K562 (cell line): Measurements from ENCODE around the gene TP53RK. TPM values are rescaled to one million over a fixed set of nuclear protein-coding genes. Genes with fewer than 3 reads are reported as not detected.

ENCODE experiments used
- ATAC-seq: fragments of 200-7000 bp; cut with Tn5 transposase; 3 replicates; pipeline ENCODE4 v1.9.1; 2020; ENCODE audit warnings: moderate library complexity
- BruUV-seq: library from RNA; stranded (reverse); fragments of 400-500 nt; replicated peaks from 2 replicates; lab custom pipeline; 2021; lab: Mats Ljungman, UMichigan
- CTCF ChIA-PET: fragments of 300-600 bp; formaldehyde crosslinking; extraction: SDS; loops from one replicate; lab custom pipeline; 2021; ENCODE audit warnings: low intra/inter-chr PET ratio; lab: Yijun Ruan, JAX
- POLR2A ChIA-PET: fragments of 300-600, 350-650 bp; sonication (Branson Sonifier 250); formaldehyde crosslinking; extraction: SDS; loops from one replicate; lab custom pipeline; 2021; ENCODE audit warnings: antibody characterized with exemption, inconsistent platforms; lab: Yijun Ruan, JAX
- DNase-seq, 4 experiments: peaks; one replicate each; pipeline versions ENCODE4 v3.0.0 to v3.0.0-alpha.2; 2011 to 2018; ENCODE audit warnings: low spot score in 3 of 4, mixed read lengths in 3 of 4; ENCODE audit errors: extremely low read depth in 1 of 4
- FAIRE-seq: peaks from 2 replicates; lab custom pipeline; 2011; peaks lifted over from hg19 to GRCh38; lab: Jason Lieb, UNC
- H2AFZ ChIP-seq: 2 replicates; pipeline ENCODE4 v1.6.0; 2011; ENCODE audit warnings: low read depth, low read length, control low read depth, inconsistent platforms
- H3K27ac ChIP-seq: fragments of 200-600 bp; 3 replicates; pipeline ENCODE4 v1.8.0; 2011; ENCODE audit warnings: low read depth, mild to moderate bottlenecking, control low read depth, inconsistent platforms, low read length, moderate library complexity, mixed read lengths; ENCODE audit errors: extremely low read depth
- H3K27me3 ChIP-seq, 2 experiments: fragments of 300-600 bp in 1 of 2; 2 replicates in 1 of 2; 3 replicates in 1 of 2; pipeline versions ENCODE4 v1.6.0 to v1.8.0; 2011; ENCODE audit warnings: inconsistent platforms in 2 of 2, low read length in 2 of 2, mild to moderate bottlenecking in 1 of 2, mixed read lengths in 1 of 2, moderate library complexity in 1 of 2; ENCODE audit not compliant: control insufficient read depth in 2 of 2, insufficient read depth in 2 of 2
- H3K36me3 ChIP-seq: fragments of 300-600 bp; 3 replicates; pipeline ENCODE4 v1.8.0; 2011; ENCODE audit warnings: mild to moderate bottlenecking, low read length, inconsistent platforms; ENCODE audit not compliant: control insufficient read depth, insufficient read depth
- H3K4me1 ChIP-seq, 2 experiments: fragments of 200-600 bp in 1 of 2; replicated peaks in 1 of 2; 2 replicates in 1 of 2; 3 replicates in 1 of 2; pipeline versions ENCODE4 v1.5.1 to v1.8.0; 2011; ENCODE audit warnings: inconsistent platforms in 2 of 2, low read length in 2 of 2, mild to moderate bottlenecking in 1 of 2, mixed read lengths in 1 of 2, moderate library complexity in 1 of 2; ENCODE audit not compliant: control insufficient read depth in 2 of 2, insufficient read depth in 2 of 2
- H3K4me2 ChIP-seq: 2 replicates; pipeline ENCODE4 v1.6.1; 2011; ENCODE audit warnings: low read length, control low read depth, inconsistent platforms, mixed read lengths; ENCODE audit not compliant: insufficient read depth
- H3K4me3 ChIP-seq: fragments of 200-600 bp; sonication (generic), shearing (Covaris generic); 2 replicates; pipeline ENCODE4 v1.5.1; 2016; ENCODE audit warnings: control low read depth, inconsistent platforms
- H3K79me2 ChIP-seq: fragments of 200-600 bp; 3 replicates; pipeline ENCODE4 v1.8.0; 2011; ENCODE audit warnings: low read length, inconsistent platforms; ENCODE audit not compliant: control insufficient read depth, insufficient read depth
- H3K9ac ChIP-seq, 2 experiments: 2 replicates each; pipeline versions ENCODE4 v1.6.0 to v1.6.1; 2011; ENCODE audit warnings: low read depth in 2 of 2, low read length in 2 of 2, control low read depth in 1 of 2, inconsistent platforms in 1 of 2, mild to moderate bottlenecking in 1 of 2, mixed read lengths in 1 of 2; ENCODE audit not compliant: insufficient read depth in 1 of 2
- H3K9me1 ChIP-seq: one replicate; pipeline ENCODE4 v1.6.0; 2011; ENCODE audit warnings: inconsistent platforms, mild to moderate bottlenecking, low read length, moderate library complexity; ENCODE audit not compliant: control insufficient read depth, insufficient read depth
- H3K9me3 ChIP-seq: replicated peaks from 2 replicates; pipeline ENCODE4 v1.5.1; 2011; ENCODE audit warnings: low read depth, low read length, inconsistent platforms; ENCODE audit not compliant: control insufficient read depth, insufficient read depth
- H4K20me1 ChIP-seq: replicated peaks from 2 replicates; pipeline ENCODE4 v1.6.1; 2011; ENCODE audit warnings: low read length, inconsistent platforms, mixed read lengths; ENCODE audit not compliant: control insufficient read depth, insufficient read depth
- ATF7 ChIP-seq: fragments of 450-650 bp; IDR thresholded peaks from 2 replicates; pipeline ENCODE4 v1.7.1; 2014; ENCODE audit warnings: mild to moderate bottlenecking, moderate library complexity
- CHCHD3 ChIP-seq: fragments of 250-450 bp; sonication (Bioruptor Pico); IDR thresholded peaks from 2 replicates; pipeline ENCODE4 v2.1.2; 2022; ENCODE audit warnings: mild to moderate bottlenecking
- CREB1 ChIP-seq, 2 experiments: sonication (generic) in 1 of 2; formaldehyde crosslinking in 1 of 2; IDR thresholded peaks; 2 replicates each; pipeline versions ENCODE4 v1.6.1 to v1.8.0; 2012 to 2022; ENCODE audit warnings: inconsistent platforms in 1 of 2, mild to moderate bottlenecking in 1 of 2, missing genetic modification reagents in 1 of 2, moderate library complexity in 1 of 2
- E2F6 ChIP-seq, 2 experiments: IDR thresholded peaks; 2 replicates each; pipeline ENCODE4 v1.6.1; 2011; ENCODE audit warnings: borderline replicate concordance in 1 of 2, control low read depth in 1 of 2, low read depth in 1 of 2, low read length in 1 of 2, mild to moderate bottlenecking in 1 of 2, mixed read lengths in 1 of 2, moderate library complexity in 1 of 2; ENCODE audit not compliant: insufficient read depth in 1 of 2, insufficient read length in 1 of 2, poor library complexity in 1 of 2, severe bottlenecking in 1 of 2; ENCODE audit errors: extremely low read depth in 1 of 2
- L3MBTL2 ChIP-seq: fragments of 450-650 bp; IDR thresholded peaks from 2 replicates; pipeline ENCODE4 v1.6.1; 2016; ENCODE audit warnings: mild to moderate bottlenecking, moderate library complexity
- MITF ChIP-seq: IDR thresholded peaks from 2 replicates; pipeline ENCODE4 v1.6.1; 2014; ENCODE audit warnings: antibody characterized with exemption
- NFATC3 ChIP-seq: fragments of 450-650 bp; IDR thresholded peaks from 2 replicates; pipeline ENCODE4 v1.6.1; 2017; ENCODE audit warnings: mild to moderate bottlenecking
- NFIC ChIP-seq: fragments of 450-650 bp; IDR thresholded peaks from 2 replicates; pipeline ENCODE4 v1.6.1; 2017; ENCODE audit warnings: mild to moderate bottlenecking, inconsistent platforms
- ZNF583 ChIP-seq: fragments of 250-450 bp; sonication (Bioruptor Pico); IDR thresholded peaks from 2 replicates; pipeline ENCODE4 v1.4.0; 2020
- ZNF609 ChIP-seq: sonication (generic); formaldehyde crosslinking; IDR thresholded peaks from 2 replicates; pipeline ENCODE4 v1.8.1; 2023; ENCODE audit warnings: missing genetic modification reagents, mild to moderate bottlenecking, borderline replicate concordance
- WGBS: fragments of 100-300 bp; shearing (Covaris generic); methylation state at CpG from one replicate; pipeline ENCODE4 v1.1.6; 2016; ENCODE audit warnings: low coverage, mixed read lengths; ENCODE audit not compliant: insufficient coverage; ENCODE audit errors: missing lambda C conversion rate; 5-methylcytosine and 5-hydroxymethylcytosine counted together
- in situ Hi-C: fragments of 300-500 bp; cut with MboI; formaldehyde crosslinking; loops from 4 replicates; pipeline ENCODE4 v1.15.0; 2018; ENCODE audit warnings: inconsistent platforms, mixed read lengths
- intact Hi-C: fragments of 100-400 bp; cut with micrococcal nuclease; formaldehyde crosslinking; loops from 2 replicates; pipeline ENCODE4 v1.14.2; 2022
- polyA plus RNA-seq, 8 experiments: library from polyadenylated mRNA; depleted of rRNA in 4 of 8; stranded (reverse) in 5 of 8; unstranded in 3 of 8; fragments of >200 nt; fragmentation: Nextera tagmentation in 2 of 8; fragmentation: Illumina TruSeq in 1 of 8; extraction: Ambion mirVana in 2 of 8; extraction: Trizol in 1 of 8; gene quantifications; 2 replicates each; pipeline versions ENCODE4 v1.2.1 to v1.2.3, GENCODE V29; 2011 to 2014; ENCODE audit warnings: inconsistent platforms in 1 of 8, missing spikeins in 1 of 8
- total RNA-seq, 7 experiments: library from RNA; depleted of rRNA in 6 of 7; stranded (reverse); fragments of >200 nt in 6 of 7; fragmentation: Illumina TruSeq in 2 of 7; extraction: Trizol in 2 of 7; gene quantifications; 2 replicates each; pipeline versions ENCODE4 v1.2.1 to v1.2.3, GENCODE V29; 2011 to 2021; ENCODE audit warnings: low replicate concordance in 1 of 7

The TP53RK gene
- total and polyA plus RNA-seq, 9 of the 15 experiments (the other 6 are each of a cell fraction or from before 2014, with no cell fraction given): 2.9 to 43.5 (median 17.2) TPM

- TF ChIP-seq E2F6 (IDR thresholded peaks at IDR 0.05; ENCODE audit: borderline replicate concordance in 1 of 2, extremely low read depth in 1 of 2, insufficient read depth in 1 of 2, insufficient read length in 1 of 2, low read depth in 1 of 2, low read length in 1 of 2, poor library complexity in 1 of 2, severe bottlenecking in 1 of 2) (peak in 1 of 2 experiments; percentile 76), NFATC3 (no peak), L3MBTL2 (peak; percentile 58; the same call in 1 of the 2 replicates), ZNF583 (no peak), NFIC (peak; percentile 54)
These were observed 6.1 kb downstream of the TP53RK start (continued) for GRCh38 chr20:46683011-46683667.

GRCh38 chr20:46682063-46682821, 7.0 kb downstream of the TP53RK start:
- Histone ChIP-seq H3K4me1 (peaks cover 3 to 33% of the 10 kb centered on the region in 2 experiments; a peak in 4 of 5 replicates), H2AFZ (no peak overlapping the region), H3K9me3 (no peaks in the 10 kb centered on the region), H3K27me3 (no peaks in the 10 kb centered on the region), H3K27ac (peak overlapping the region; percentile 80; the same call in 1 of the 3 replicates), H3K4me3 (peak overlapping the region; percentile 44; the same call in 1 of the 2 replicates), H4K20me1 (peaks cover 3% of the 10 kb centered on the region; the same call in 1 of the 2 replicates), H3K4me2 (peak overlapping the region; percentile 91), H3K9me1 (peaks cover 4% of the 10 kb centered on the region), H3K36me3 (peaks cover 44% of the 10 kb centered on the region), H3K79me2 (peaks cover 72% of the 10 kb centered on the region), H3K9ac (peak overlapping the region; percentile 57 to 74; a peak in 2 of 4 replicates)
- FAIRE-seq: peak; percentile 23
- BruUV-seq: no TSS peak
- peak in 1 of 4 experiments; percentile 56 for DNase-seq
- WGBS: 52% methylated on average over 9 of the region's 9 CpGs
- ChIA-PET CTCF (interaction anchor here (0.6 to 1.7 kb wide), 2 partner anchors 123 to 660 kb away, joined by 4 to 10 read pairs; no protein-coding TSS in a partner anchor), POLR2A (interaction anchor here (0.5 to 1.2 kb wide), 5 partner anchors 10 to 1068 kb away, joined by 3 to 4 read pairs (median 3); no protein-coding TSS in a partner anchor)
- intact Hi-C loops: loop anchor here (2.0 to 5.0 kb wide), 2 partner anchors 35 to 123 kb away; no protein-coding TSS in a partner anchor
- peak; percentile 21; the same call in 1 of the 3 replicates for ATAC-seq
- in situ Hi-C loops: no loop called here
- no peak for TF ChIP-seq ATF7
- no peak for TF ChIP-seq ZNF609
- TF ChIP-seq CREB1 (IDR thresholded peaks at IDR 0.05): no peak
- TF ChIP-seq CREB1 (CRISPR knock-in tag; IDR thresholded peaks at IDR 0.05): no peak
- no peak for TF ChIP-seq CHCHD3
- TF ChIP-seq MITF: no peak
